Cardiac septum (tissue), 1 donor: ENCODE results near the gene TIGD1. TPM values are rescaled to one million over a fixed set of nuclear protein-coding genes. Genes with fewer than 3 reads are reported as not detected.

Experiments used
- DNase-seq: peaks from one replicate; pipeline ENCODE4 v3.0.0-alpha.2; 2020; ENCODE audit warnings: low spot score
- intact Hi-C: fragments of 100-400 bp; cut with DNase I; formaldehyde crosslinking; loops from one replicate; pipeline ENCODE4 v1.14.0; 2022
- total RNA-seq: library from RNA; stranded (reverse); fragmentation: NEBNext Ultra II Directional; extraction: Animal tissue kit (Norgen Biotek cat#: 25700); gene quantifications from one replicate; pipeline ENCODE4 v1.2.1, GENCODE V29; 2021
- donor health status: DM: no; HTN: no; CAD: no.

The TIGD1 gene
- total RNA-seq, 1 donor from 2014 or later: 2.5 TPM

DNA sequence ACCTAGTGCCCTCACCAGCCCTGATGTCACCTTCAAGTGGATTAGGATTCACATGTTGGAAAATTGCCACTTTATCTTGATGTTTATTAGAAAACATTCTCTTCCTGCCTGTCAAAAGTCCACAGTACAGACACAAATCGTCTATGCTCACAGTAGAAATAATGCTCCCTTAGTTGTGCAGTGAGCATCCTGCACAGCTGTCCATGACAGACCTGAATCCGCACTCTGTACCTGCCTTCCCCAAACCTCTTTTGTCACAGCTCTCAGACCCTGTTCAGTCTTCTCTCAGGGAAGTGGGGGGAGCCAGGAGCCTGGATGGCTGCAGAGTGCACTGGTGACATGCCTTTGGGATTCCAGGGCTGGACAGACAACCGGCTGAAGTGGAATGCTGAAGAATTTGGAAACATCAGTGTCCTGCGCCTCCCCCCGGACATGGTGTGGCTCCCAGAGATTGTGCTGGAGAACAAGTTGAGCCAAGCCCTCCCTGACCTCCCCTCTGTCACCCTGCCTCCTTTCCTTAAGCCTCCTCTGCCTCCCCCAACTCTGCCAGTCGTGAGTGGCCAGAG lies 22.4 kb downstream of the TIGD1 start:
- DNase-seq: no peak
- intact Hi-C loops: no loop called here

DNA sequence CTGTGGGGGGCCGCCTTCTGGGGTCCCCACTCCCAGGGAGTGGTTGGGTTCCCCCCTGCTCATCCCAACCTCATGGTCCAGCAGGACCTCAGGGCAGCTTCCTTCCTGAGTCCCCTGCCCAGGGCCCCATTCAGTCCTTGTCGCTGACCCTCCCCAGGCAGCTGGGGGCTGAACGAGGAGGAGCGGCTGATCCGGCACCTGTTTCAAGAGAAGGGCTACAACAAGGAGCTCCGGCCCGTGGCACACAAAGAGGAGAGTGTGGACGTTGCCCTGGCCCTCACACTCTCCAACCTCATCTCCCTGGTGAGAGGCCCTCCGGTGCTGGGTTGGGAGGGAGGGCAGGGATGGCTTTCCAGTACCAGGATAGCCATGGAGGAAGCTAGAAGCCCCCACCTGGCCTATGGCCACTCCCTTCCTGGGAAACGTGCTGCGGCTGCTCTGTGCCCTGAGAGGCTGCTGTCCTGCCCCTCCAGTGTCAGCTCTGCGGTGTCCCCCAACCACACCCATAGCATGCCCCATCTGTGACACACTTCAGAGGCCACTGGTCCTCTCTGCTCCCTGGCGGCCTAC lies 23.9 kb downstream of the TIGD1 start:
- intact Hi-C loops: no loop called here
- no peak for DNase-seq

DNA sequence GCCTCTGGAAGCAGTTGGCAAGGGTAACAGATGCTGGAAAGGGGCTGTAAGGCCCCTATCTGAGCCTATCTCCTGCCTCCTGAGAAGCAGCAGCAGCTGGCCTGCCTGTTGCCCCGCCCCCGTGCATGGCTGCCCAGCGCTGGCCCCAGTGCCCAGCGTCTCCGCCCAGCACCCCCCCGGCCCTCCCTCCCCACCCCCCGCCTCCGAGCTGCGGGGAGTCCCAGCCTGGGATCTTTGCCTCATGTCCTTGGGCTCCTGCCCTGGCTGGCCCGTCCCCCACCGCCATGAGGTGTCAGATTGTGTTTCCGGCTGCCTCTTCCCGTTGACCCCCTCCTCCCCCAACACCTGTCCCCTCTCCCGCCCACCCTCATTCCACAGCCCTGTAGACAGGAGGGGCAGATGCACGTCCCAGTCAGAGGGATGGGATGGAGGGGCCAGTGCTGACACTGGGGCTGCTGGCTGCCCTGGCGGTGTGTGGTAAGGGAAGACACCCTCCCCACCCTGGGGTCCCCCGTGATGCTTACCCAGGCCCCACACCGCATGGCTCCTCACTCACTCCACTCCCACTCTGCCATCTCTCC lies 24.5 kb downstream of the TIGD1 start, which contains the start of gene CHRND:
Gene CHRND (plus strand): TSS at position 370 of the 581 bp plus-strand sequence. CDS start 56 bp downstream, at position 426.
- intact Hi-C loops: no loop called here
- DNase-seq: no peak

DNA sequence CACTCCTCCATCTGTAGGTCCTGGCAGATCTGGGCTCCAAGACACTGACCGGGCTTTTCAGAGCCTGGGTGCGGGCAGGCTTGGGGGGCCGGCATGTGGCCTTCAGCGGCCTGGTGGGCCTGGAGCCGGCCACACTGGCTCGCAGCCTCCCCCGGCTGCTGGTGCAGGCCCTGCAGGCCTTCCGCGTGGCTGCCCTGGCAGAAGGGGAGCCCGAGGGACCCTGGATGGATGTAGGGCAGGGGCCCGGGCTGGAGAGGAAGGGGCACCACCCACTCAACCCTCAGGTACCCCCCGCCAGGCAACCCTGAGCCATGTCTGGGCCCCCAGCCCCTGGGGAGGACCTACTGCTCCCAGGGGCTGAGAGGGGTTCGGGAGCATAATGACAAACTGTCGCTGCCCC lies 25.2 kb downstream of the TIGD1 start:
- DNase-seq: no peak
- intact Hi-C loops: no loop called here

DNA sequence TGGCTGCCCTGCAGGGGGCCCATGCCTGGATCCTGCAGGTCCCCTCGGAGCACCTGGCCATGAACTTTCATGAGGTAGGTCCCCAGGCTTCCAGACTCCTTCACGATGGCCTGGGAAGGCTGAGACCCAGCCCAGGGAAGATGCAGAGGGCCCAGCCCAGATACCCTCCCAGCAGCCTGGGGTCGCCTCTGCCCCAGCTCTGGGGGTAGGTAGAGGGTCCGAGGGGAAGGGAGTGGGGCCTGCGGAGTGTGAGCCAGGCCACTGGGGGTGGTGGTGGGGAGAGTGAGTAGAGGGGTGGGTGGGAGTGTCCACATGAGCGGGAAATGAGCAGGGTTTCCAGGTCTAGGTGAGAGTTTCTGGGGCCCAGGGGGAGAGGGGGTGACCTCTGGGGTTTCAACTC lies 25.6 kb downstream of the TIGD1 start:
- intact Hi-C loops: loop anchor here (5.0 kb wide), 1 partner anchor 617 kb away; no protein-coding TSS in a partner anchor
- DNase-seq: no peak

DNA sequence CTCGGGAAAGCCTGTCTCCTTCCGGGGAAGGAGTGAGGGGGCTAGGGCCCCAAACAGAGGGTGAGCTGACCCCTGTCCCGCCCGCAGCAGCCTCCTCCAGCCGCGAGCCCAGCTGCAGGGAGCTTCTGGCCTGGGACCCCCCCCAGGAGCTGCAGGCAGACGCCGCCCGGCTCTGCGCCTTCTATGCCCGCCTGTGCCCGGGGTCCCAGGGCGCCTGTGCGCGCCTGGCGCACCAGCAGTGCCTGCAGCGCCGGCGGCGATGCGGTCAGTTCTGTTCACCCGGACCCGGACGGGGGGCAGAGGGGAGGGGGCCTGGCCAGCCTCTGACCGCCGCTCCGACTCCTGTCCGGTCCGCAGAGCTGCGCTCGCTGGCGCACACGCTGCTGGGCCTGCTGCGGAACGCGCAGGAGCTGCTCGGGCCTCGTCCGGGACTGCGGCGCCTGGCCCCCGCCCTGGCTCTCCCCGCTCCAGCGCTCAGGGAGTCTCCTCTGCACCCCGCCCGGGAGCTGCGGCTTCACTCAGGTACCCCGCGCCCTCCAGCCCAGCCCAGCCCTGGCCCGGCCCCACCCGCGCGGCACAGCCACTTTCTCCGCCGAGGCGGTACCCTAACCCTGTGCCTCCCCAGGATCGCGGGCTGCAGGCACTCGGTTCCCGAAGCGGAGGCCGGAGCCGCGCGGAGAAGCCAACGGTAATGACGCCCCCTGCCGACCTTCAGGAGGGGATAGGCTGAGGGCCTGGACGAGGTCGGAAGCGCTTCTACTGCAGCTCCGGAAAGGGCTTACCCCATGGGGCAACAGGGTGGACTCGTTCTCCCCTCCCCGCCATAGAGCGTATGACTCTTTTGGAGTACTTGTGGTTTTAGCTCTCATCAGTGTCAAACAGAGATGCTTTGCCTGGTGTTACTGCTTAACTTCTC lies 26.4 kb downstream of the TIGD1 start:
- intact Hi-C loops: loop anchor here (2.0 to 5.0 kb wide), 2 partner anchors 77 to 617 kb away; no protein-coding TSS in a partner anchor
- DNase-seq: no peak

DNA sequence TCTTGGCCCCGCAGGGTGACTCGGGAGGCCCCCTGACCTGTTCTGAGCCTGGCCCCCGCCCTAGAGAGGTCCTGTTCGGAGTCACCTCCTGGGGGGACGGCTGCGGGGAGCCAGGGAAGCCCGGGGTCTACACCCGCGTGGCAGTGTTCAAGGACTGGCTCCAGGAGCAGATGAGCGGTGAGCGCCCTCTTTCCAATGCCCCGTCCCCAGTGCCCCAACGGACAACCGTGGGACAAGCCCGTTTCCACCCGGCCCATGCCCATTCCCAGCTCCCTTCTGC lies 27.0 kb downstream of the TIGD1 start:
- DNase-seq: no peak

DNA sequence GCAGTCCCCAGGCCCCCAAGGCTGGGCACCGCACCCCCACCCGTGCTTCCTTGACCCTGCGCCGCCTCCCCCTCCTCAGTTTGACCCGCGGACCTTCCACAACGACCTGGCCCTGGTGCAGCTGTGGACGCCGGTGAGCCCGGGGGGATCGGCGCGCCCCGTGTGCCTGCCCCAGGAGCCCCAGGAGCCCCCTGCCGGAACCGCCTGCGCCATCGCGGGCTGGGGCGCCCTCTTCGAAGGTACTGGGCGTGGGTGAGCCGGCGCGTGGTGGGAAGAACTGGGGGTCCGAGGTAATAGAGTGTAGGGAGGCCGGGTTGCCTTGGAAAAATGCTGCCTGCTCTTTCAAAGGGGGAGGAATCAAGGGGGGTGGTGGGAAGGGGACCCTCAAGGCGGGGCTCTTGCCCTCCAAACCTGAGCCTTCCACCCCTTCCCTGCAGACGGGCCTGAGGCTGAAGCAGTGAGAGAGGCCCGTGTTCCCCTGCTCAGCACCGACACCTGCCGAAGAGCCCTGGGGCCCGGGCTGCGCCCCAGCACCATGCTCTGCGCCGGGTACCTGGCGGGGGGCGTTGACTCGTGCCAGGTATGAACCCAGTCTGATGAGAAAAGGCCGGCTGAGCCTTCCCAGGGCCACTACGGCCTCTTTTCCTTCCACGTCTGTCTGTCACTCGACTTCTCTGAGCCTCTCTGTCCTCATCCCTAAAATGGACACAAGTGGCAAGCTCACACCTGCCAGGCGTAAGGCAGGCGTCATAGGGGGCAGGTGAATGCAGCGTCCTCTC lies 27.5 kb downstream of the TIGD1 start:
- no peak for DNase-seq
- intact Hi-C loops: loop anchor here (2.0 to 5.0 kb wide), 2 partner anchors 76 to 616 kb away; no protein-coding TSS in a partner anchor

More for the DNA sequence above, 27.0 kb downstream of the TIGD1 start:
- intact Hi-C loops: loop anchor here (2.0 to 5.0 kb wide), 2 partner anchors 77 to 616 kb away; no protein-coding TSS in a partner anchor

DNA sequence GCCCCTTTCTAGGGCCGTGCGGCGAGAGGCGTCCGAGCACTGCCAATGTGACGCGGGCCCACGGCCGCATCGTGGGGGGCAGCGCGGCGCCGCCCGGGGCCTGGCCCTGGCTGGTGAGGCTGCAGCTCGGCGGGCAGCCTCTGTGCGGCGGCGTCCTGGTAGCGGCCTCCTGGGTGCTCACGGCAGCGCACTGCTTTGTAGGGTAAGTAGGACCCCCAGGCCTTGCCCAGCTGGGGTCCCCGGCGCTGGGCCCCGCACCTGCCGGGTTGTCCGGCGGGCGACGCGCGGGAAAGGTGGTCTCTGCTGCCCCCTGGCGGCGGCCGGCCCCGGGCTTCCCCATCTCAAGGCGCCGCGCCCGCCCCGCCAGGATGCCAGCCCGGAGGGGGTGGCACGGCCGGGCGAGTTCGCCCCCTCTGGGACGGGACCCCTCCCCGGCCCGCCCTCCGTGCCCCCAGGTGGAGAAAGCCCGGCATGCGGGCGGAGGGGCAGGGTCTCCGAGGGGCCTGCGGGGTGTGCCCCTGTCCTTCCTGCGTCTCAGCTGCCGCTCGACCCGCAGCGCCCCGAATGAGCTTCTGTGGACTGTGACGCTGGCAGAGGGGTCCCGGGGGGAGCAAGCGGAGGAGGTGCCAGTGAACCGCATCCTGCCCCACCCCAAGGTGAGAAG lies 28.3 kb downstream of the TIGD1 start:
- intact Hi-C loops: loop anchor here (2.0 to 5.0 kb wide), 2 partner anchors 75 to 615 kb away; no protein-coding TSS in a partner anchor
- DNase-seq: no peak

DNA sequence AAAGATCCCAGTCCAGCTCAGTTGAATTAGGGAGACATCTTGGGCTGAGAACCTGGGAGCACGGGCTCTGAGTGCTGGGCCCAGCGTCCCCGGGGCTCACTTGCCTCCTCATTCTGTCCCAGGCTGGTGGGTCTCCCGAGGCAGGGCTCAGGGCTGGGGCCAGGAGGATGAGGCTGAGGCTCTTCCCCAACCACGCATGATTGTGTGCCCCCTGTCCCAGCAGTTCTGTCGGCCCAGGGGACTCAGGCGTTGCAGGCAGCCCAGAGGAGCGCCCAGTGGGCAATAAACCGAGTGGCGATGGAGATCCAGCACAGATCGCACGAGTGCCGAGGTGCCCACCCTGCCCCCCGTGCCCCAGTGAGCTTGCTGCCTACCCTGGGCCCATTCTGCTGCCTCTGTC lies 29.3 kb downstream of the TIGD1 start:
- no peak for DNase-seq
- intact Hi-C loops: loop anchor here (5.0 kb wide), 1 partner anchor 614 kb away; no protein-coding TSS in a partner anchor

DNA sequence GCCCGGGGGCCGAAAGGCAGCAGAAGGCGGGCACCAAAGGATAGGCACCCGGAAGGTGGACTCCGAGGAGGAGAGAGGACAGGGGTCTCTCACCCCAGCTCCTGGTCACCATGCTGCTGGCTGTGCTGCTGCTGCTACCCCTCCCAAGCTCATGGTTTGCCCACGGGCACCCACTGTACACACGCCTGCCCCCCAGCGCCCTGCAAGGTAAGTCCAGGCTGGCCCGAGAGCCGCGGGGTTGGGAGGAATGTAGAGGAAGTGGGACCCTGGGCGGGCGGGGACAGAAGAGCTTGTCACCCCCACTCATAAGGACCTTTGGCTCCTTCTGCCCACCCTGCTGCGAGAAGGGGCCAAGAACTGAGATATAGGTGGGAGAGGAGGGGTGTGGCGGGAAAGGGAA lies 29.9 kb downstream of the TIGD1 start:
- DNase-seq: no peak
- intact Hi-C loops: loop anchor here (5.0 kb wide), 1 partner anchor 613 kb away; no protein-coding TSS in a partner anchor

DNA sequence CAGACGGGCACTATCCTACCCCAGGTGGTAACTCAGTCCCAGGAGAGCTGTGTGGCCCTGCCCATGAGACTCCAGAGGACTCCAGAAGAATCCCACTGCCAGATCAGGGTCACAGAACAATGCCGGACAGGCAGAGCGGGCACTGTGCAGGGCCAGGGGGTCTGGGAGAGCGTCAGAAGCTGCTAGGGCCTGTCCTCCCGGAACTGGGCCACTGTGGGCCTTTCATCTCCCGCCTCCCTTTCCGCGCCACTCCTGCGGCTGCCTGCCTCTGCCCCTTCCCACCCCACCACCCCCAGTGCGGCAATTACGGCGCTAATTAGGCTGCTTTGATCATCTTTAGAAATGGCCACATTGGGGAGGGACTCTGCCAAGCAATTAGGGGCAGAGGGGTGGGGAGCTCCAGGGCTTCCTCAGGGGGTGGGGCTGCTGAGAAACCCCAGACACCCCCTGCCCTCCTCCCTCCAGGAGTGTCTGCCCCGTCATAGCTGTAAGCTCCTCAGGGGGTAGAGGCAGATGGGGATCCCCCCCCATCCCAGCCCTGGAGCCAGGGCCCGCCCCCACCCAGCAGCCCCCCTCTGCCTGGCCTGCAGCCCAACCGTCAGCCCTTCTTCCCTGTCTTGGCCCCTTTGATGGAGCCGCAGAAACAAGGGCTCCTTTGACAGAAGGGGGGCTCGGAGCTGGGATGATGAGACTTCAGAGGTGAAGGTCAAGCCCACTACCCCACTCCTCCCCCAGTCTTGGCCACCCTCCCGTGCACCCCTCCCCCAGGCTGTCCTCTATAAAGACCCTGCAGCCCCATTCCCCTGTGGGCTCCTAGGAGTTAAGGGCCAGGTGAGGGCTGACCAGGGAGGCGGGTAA lies 30.5 kb downstream of the TIGD1 start, which contains the start of gene PRSS56:
Gene PRSS56 (plus strand): TSS at position 808 of the 858 bp plus-strand sequence. CDS start 211 bp downstream, outside the sequence.
- intact Hi-C loops: loop anchor here (5.0 kb wide), 1 partner anchor 613 kb away; no protein-coding TSS in a partner anchor
- no peak for DNase-seq

DNA sequence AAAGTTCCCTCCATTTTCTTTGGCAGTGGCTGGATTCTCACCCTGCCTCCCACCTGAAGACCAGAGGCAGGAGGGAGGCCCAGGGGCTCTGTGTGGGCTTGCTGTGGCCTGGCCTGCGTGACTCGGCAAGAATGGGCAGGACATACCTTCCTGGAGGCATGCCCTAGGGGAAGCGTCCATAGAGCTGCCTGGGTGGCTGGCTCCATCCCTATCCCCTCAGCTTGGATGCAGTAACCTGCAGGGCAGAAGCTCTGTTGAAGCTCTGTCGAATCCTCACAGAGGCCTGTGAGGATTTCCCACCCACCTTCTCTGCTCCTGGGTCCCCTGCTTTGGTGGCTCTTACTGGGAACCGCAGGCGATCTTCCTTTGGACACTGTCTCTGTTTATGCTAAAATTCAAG lies 31.5 kb downstream of the TIGD1 start:
- intact Hi-C loops: no loop called here
- no peak for DNase-seq

DNA sequence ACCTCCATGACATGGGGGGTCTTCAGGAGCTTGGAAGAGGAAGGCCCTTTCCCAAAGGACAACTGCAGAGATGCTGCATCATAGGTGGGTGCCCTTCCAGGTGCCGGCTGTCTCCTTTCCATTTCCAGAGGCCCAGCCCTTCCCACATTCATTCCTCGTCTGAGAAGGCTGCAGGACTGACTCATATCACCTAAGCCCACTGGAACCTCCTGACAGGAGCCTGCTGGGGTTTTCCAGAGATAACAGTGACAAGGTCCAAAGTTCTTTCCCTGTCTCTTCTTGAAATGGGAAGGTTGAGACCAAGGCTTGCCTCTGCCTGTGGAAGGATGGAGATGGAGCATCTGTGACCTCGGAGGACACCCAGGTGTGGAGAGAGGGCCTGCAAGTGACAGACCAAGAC lies 33.8 kb downstream of the TIGD1 start:
- intact Hi-C loops: no loop called here
- no peak for DNase-seq

DNA sequence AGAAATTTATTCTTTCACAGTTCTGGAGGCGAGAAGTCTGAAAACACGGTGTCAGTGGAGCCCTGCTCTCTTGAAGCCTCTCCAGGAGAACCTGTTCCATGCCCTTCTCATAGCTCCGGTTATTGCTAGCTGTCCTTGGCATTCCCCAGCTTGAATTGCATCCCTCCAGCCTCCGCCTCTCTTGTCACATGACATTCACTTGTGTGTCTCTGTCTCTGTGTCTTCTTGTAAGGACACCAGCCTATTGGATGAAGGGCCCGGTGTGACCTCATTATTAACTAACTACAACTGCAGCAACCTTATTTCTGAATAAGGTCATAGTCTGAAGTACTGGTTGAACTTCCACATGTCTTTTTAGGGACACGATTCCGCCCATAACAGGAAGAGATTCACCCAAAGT lies 34.7 kb downstream of the TIGD1 start:
- DNase-seq: no peak
- intact Hi-C loops: no loop called here

DNA sequence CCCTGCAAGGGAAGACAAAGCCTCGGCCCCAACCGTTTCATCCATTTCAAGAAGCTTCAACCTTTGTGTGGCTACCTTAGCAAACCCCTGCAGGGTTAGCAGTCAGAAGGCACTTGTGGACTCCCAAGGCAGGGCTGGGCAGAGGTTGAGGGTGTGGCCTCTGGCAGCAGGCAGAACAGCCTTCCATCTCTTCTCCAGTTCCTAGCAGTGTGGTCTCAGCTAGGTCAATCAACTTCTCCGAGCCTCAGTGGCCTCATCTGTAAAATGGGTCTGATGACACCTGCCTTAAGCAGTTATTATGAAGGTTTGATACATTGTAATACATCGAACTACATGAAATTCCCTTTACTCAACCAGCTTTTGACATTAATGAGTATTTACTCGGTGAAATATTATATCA lies 37.0 kb downstream of the TIGD1 start:
- intact Hi-C loops: no loop called here
- no peak for DNase-seq

DNA sequence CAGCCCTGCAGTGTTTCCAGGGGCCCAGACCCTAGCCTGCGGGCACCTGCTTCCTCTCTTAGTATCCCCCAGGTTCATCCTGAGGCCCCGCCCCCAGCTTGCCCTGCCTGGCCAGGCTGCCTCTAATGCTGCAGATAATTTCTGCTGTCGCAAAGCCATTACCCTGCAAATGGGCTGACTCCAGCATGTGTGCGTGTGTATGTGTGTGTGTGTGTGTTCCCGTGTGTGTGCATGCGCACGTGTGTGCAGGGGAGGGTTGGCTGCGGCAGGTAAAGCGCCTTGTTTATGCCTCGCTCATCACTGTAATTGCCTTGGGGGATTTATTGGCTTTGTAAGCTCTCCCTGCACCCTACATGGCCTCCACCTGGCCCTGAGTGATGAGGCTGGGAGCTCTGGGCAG lies 37.8 kb downstream of the TIGD1 start:
- DNase-seq: no peak
- intact Hi-C loops: no loop called here
